ENCODE data around the gene DSCAML1. TPM values are rescaled to one million over a fixed set of nuclear protein-coding genes. Genes with fewer than 3 reads are reported as not detected.

The DSCAML1 gene
- total RNA-seq, 2 donors from 2014 or later, result 0.21 to 0.41 TPM

DNA sequence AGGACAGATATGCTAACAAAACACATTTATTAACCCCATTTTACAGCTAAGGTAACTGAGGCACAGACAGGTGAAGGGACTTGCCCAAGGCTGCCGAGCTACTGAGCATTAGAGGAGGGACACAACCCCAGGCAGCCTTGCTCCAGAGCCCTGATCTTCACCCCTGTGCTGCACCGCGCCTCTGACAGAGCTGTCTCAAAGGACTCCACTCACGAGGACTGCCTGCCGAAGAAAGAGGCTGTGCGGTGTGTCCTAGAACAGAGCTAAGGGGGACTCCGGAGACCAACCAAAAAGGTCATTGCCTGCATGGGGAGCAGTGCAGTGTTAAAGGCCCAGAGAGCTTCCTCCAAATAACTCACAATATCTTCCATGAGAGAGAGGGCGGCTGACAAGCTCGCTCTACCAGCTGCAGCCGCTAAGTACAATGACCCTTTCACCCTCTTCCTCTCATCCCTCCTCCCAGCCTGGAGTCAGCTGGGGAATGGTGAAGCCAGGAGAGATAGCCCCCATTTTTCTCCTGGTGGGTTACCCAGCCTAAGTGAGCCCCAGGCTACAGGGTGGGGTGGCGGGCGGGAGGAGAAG lies 119.2 kb downstream of the DSCAML1 start:
- Histone ChIP-seq H3K27ac (no peak overlapping the region), H3K4me3 (no peak overlapping the region), H3K36me3 (no peaks in the 10 kb centered on the region), H3K4me1 (ENCODE audit: control insufficient read depth in 1 of 2, low read depth in 2 of 2) (no peaks in the 10 kb centered on the region), H3K27me3 (replicated peaks; ENCODE audit: insufficient read depth) (no peaks in the 10 kb centered on the region), H3K9me3 (no peaks in the 10 kb centered on the region)
- TF ChIP-seq, protein P1, sequence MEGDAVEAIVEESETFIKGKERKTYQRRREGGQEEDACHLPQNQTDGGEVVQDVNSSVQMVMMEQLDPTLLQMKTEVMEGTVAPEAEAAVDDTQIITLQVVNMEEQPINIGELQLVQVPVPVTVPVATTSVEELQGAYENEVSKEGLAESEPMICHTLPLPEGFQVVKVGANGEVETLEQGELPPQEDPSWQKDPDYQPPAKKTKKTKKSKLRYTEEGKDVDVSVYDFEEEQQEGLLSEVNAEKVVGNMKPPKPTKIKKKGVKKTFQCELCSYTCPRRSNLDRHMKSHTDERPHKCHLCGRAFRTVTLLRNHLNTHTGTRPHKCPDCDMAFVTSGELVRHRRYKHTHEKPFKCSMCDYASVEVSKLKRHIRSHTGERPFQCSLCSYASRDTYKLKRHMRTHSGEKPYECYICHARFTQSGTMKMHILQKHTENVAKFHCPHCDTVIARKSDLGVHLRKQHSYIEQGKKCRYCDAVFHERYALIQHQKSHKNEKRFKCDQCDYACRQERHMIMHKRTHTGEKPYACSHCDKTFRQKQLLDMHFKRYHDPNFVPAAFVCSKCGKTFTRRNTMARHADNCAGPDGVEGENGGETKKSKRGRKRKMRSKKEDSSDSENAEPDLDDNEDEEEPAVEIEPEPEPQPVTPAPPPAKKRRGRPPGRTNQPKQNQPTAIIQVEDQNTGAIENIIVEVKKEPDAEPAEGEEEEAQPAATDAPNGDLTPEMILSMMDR (IDR thresholded peaks at IDR 0.05), result no peak
- no peak for ATAC-seq (ENCODE audit: insufficient number of reproducible peaks, low FRiP score, low read depth)
- no peak for DNase-seq (ENCODE audit: low spot score)

DNA sequence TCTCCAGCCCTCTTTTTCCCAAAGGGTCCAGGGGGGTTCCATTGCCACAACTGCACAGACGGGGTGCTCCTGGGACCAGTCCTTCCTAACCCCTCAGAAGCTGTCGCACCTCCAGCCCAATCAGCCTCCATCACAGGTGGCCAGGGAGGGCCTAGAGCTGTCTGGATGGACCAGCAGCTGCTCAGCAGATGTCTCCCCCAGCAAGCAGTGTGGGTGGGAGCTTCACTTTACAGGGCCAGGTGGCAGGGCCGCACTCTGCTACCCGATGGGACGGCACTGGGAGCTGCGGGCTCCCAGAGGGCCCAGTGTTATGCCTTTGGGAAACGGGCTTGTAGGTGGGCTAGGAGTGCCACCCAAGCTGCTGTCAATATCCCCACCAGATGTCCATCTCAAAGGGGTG lies 120.5 kb downstream of the DSCAML1 start:
- Histone ChIP-seq H3K27me3 (replicated peaks; ENCODE audit: insufficient read depth) (no peaks in the 10 kb centered on the region), H3K4me3 (no peak overlapping the region), H3K36me3 (no peaks in the 10 kb centered on the region), H3K9me3 (no peaks in the 10 kb centered on the region), H3K4me1 (ENCODE audit: control insufficient read depth in 1 of 2, low read depth in 2 of 2) (no peaks in the 10 kb centered on the region), H3K27ac (no peak overlapping the region)
- ATAC-seq (ENCODE audit: insufficient number of reproducible peaks, low FRiP score, low read depth), result no peak
- DNase-seq (ENCODE audit: low spot score), result no peak
- TF ChIP-seq, protein P1 (IDR thresholded peaks at IDR 0.05), result no peak

DNA sequence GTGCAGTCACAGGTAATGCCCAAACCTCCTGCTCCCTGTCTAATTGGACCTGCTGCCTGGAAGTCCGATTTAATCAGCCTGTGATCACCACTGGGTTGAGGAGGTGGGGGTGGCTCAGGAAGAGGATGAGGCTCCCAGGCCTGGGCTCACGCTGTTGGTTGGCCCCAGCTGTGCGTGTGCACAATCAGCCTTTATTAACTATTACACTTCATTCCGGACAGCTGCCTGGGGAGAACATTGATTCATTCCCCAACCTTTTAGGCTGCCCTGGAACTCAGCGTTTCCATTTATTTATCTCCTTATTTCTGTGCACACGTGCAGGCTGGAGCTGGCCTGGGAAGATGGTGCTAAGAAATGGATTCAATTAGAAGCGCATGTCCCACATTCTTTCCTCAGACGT lies 123.4 kb downstream of the DSCAML1 start:
- no peak for ATAC-seq (ENCODE audit: insufficient number of reproducible peaks, low FRiP score, low read depth)
- no peaks in the 10 kb centered on the region for H3K36me3 ChIP-seq
- no peak overlapping the region for H3K27ac ChIP-seq
- no peak for DNase-seq (ENCODE audit: low spot score)
- TF ChIP-seq, protein P1 (IDR thresholded peaks at IDR 0.05), result no peak
- H3K4me3 ChIP-seq, result no peak overlapping the region
- no peaks in the 10 kb centered on the region for H3K27me3 ChIP-seq (replicated peaks; ENCODE audit: insufficient read depth)
- no peaks in the 10 kb centered on the region for H3K9me3 ChIP-seq
- no peaks in the 10 kb centered on the region for H3K4me1 ChIP-seq (ENCODE audit: control insufficient read depth in 1 of 2, low read depth in 2 of 2)

DNA sequence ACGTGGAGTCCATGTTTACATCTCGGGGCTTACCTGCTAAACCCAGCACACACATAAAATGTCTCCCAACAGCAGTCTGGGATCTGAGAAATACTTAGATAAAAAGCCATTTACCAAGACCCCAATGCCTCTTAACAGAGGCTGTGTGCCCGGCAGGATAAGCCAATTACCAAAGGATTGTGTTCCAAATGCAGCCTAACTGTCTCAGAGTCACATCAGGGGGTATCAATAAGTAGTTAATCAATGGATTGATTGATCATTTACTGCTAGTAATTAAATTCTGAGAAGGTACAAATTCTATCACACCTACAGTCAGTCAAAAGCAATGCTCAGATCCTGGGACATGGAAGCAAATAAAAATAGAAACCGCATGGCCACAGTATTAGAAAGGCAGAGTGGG lies 125.6 kb downstream of the DSCAML1 start:
- H3K4me1 ChIP-seq (ENCODE audit: control insufficient read depth in 1 of 2, low read depth in 2 of 2), result no peaks in the 10 kb centered on the region
- no peaks in the 10 kb centered on the region for H3K9me3 ChIP-seq
- DNase-seq (ENCODE audit: low spot score) (no peak), ATAC-seq (ENCODE audit: insufficient number of reproducible peaks, low FRiP score, low read depth) (no peak)
- H3K27me3 ChIP-seq (replicated peaks; ENCODE audit: insufficient read depth), result no peaks in the 10 kb centered on the region
- H3K27ac ChIP-seq, result no peak overlapping the region
- H3K4me3 ChIP-seq, result no peak overlapping the region
- TF ChIP-seq, protein P1 (IDR thresholded peaks at IDR 0.05), result no peak
- H3K36me3 ChIP-seq, result no peaks in the 10 kb centered on the region

DNA sequence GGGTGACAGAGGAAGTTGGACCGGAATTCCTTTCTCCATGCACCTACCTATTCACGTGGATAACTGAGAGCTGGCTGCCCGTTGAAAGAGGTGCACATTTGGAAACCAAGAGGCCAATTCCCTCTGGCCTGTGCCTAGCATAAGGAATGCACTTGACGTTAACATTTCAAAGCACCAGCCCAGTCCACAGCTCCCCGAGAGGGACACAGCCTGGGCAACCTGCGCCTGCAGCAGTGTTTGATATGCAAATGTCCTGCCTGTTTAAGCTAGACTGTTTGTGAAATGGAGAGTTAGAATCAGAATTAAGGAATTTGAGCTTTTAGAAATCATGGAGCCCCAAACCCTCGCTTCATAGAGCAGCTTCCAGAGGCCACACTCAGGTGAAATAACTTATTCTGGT lies 126.1 kb downstream of the DSCAML1 start:
- Histone ChIP-seq H3K36me3 (no peaks in the 10 kb centered on the region), H3K4me3 (no peak overlapping the region), H3K9me3 (no peaks in the 10 kb centered on the region), H3K27me3 (replicated peaks; ENCODE audit: insufficient read depth) (no peaks in the 10 kb centered on the region), H3K4me1 (ENCODE audit: control insufficient read depth in 1 of 2, low read depth in 2 of 2) (no peaks in the 10 kb centered on the region), H3K27ac (no peak overlapping the region)
- DNase-seq (ENCODE audit: low spot score) (no peak), ATAC-seq (ENCODE audit: insufficient number of reproducible peaks, low FRiP score, low read depth) (no peak)
- TF ChIP-seq, protein P1 (IDR thresholded peaks at IDR 0.05), result no peak

All from thoracic aorta (tissue), 2 donors.